Left lung (tissue), 10 donors: Measurements from ENCODE around the gene AP1M1. TPM values are rescaled to one million over a fixed set of nuclear protein-coding genes. Genes with fewer than 3 reads are reported as not detected.

Experiments used
- ATAC-seq: fragments of 200-7000 bp; cut with Tn5 transposase; one replicate; pipeline ENCODE4 v1.9.1; 2020; ENCODE audit warnings: moderate library complexity
- DNase-seq, 4 donors: peaks; one replicate each; pipeline ENCODE4 v3.0.0-alpha.2; 2013 to 2020
- H3K27ac ChIP-seq, 2 donors: fragments of 200-600 bp; sonication (generic) in 1 of 2; one replicate each; pipeline versions ENCODE4 v1.5.0 to v1.8.0; 2020 to 2021
- H3K27me3 ChIP-seq, 2 donors: fragments of 200-600 bp; sonication (generic) in 1 of 2; one replicate each; pipeline versions ENCODE4 v1.5.0 to v1.8.0; 2020 to 2021
- H3K36me3 ChIP-seq, 2 donors: fragments of 200-600 bp; sonication (generic) in 1 of 2; one replicate each; pipeline versions ENCODE4 v1.5.0 to v1.8.0; 2020 to 2021
- H3K4me1 ChIP-seq, 2 donors: fragments of 200-600 bp; one replicate each; pipeline ENCODE4 v1.8.0; 2021
- H3K4me3 ChIP-seq, 2 donors: fragments of 200-600 bp; sonication (generic) in 1 of 2; one replicate each; pipeline versions ENCODE4 v1.5.0 to v1.8.0; 2020 to 2021; ENCODE audit warnings: mild to moderate bottlenecking in 1 of 2
- H3K9me3 ChIP-seq, 2 donors: fragments of 200-600 bp; sonication (generic) in 1 of 2; one replicate each; pipeline versions ENCODE4 v1.5.0 to v1.8.0; 2020 to 2021
- intact Hi-C, 2 donors: fragments of 100-400 bp; cut with DNase I; formaldehyde crosslinking; loops; one replicate each; pipeline versions ENCODE4 v1.11.2 to v1.14.2; 2022
- polyA plus RNA-seq, 6 donors: library from polyadenylated mRNA; unstranded; fragments of 120-200 nt; gene quantifications; one replicate each; pipeline ENCODE4 v1.2.1, GENCODE V29; 2013; ENCODE audit not compliant: insufficient read length in 6 of 6
- total RNA-seq, 2 donors: library from RNA; stranded (reverse); fragmentation: NEBNext Ultra II Directional; extraction: Animal tissue kit (Norgen Biotek cat#: 25700); gene quantifications; one replicate each; pipeline ENCODE4 v1.2.1, GENCODE V29; 2021
- TF ChIP-seq, protein P1 (sequence below), 2 donors: fragments of 200-600 bp; sonication (generic) in 1 of 2; IDR thresholded peaks; one replicate each; pipeline versions ENCODE4 v1.5.0 to v1.8.0; 2021; ENCODE audit warnings: antibody characterized with exemption in 2 of 2
- donor health status: DM: no; HTN: yes; CAD: no.
- donor health status: DM: no; HTN: no; CAD: no.

The AP1M1 gene
- total and polyA plus RNA-seq, 8 donors, result 51.2 to 73.9 (median 57.0) TPM

DNA sequence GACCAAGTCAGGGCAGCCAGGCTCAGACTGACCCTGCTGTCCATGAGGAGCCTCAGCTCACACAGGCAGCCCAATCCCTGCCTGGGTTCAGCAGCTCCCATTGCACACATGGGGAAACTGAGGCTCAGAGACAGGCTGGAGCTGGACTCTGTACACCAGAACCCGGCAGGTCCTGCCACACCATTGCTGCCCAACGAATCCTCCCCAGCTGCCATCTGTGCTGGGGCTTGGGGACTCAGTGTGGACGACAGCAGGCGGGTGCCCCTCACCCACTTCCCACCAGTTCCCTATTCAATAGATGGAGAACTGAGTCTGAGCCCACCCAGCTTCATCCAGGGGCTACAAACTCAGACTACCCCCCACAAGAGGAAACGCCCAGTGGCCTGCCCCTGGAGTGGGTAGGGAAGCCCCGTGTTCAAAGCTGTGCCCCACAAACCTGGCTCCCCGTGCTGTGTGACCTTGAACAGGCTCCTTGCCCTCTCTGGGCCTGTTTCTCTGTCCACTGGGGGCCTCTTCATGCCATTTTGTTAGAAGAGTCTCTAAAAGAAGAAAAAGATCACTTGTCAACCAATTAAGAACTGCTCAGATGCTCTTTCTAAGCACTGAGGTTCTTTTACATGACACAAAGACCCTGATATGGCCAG lies 50.8 kb downstream of the AP1M1 start:
- ATAC-seq (no peak), DNase-seq (no peak)
- Histone ChIP-seq H3K36me3 (no peaks in the 10 kb centered on the region), H3K4me1 (peaks cover 0 to 35% of the 10 kb centered on the region in 2 donors), H3K27me3 (no peaks in the 10 kb centered on the region), H3K27ac (no peak overlapping the region), H3K4me3 (no peak overlapping the region), H3K9me3 (no peaks in the 10 kb centered on the region)
- intact Hi-C loops, result loop anchor here in 1 of 2 donors (10.0 kb wide), 1 partner anchor 136 kb away; no protein-coding TSS in a partner anchor
- TF ChIP-seq, protein P1, sequence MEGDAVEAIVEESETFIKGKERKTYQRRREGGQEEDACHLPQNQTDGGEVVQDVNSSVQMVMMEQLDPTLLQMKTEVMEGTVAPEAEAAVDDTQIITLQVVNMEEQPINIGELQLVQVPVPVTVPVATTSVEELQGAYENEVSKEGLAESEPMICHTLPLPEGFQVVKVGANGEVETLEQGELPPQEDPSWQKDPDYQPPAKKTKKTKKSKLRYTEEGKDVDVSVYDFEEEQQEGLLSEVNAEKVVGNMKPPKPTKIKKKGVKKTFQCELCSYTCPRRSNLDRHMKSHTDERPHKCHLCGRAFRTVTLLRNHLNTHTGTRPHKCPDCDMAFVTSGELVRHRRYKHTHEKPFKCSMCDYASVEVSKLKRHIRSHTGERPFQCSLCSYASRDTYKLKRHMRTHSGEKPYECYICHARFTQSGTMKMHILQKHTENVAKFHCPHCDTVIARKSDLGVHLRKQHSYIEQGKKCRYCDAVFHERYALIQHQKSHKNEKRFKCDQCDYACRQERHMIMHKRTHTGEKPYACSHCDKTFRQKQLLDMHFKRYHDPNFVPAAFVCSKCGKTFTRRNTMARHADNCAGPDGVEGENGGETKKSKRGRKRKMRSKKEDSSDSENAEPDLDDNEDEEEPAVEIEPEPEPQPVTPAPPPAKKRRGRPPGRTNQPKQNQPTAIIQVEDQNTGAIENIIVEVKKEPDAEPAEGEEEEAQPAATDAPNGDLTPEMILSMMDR (IDR thresholded peaks at IDR 0.05), result no peak

DNA sequence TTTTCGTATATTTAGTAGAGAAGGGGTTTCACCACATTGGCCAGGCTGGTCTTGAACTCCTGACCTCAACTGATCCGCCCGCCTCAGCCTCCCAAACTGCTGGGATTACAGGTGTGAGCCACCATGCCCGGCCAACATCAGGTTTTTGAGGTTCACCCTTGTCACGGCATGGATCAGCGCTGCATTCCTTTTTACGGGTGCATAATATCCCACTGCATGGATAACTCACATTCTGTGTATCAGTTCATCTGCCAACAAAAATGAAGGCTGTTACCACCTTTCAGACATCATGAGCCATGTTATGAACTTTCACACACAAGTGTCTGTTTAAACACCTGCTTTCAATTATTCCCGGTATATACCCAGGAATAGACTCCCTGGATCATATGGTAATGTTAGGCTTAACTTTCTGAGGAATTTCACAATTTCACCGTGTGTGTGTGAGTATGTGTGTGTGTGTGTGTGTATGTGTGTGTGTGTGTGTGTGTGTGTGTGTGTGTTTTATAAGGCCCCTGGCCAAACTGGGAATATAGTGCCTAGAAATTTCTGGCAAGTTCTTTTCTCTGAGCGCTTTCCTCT lies 52.2 kb downstream of the AP1M1 start:
- H3K27me3 ChIP-seq, result no peaks in the 10 kb centered on the region
- DNase-seq (no peak), ATAC-seq (no peak)
- TF ChIP-seq, protein P1 (IDR thresholded peaks at IDR 0.05), result no peak
- no peaks in the 10 kb centered on the region for H3K36me3 ChIP-seq
- no peak overlapping the region for H3K4me3 ChIP-seq
- H3K4me1 ChIP-seq, result peaks cover 0 to 41% of the 10 kb centered on the region in 2 donors
- no peaks in the 10 kb centered on the region for H3K9me3 ChIP-seq
- intact Hi-C loops, result loop anchor here in 1 of 2 donors (10.0 kb wide), 2 partner anchors 75 to 135 kb away; partner anchors contain the start of gene KLF2
- no peak overlapping the region for H3K27ac ChIP-seq

DNA sequence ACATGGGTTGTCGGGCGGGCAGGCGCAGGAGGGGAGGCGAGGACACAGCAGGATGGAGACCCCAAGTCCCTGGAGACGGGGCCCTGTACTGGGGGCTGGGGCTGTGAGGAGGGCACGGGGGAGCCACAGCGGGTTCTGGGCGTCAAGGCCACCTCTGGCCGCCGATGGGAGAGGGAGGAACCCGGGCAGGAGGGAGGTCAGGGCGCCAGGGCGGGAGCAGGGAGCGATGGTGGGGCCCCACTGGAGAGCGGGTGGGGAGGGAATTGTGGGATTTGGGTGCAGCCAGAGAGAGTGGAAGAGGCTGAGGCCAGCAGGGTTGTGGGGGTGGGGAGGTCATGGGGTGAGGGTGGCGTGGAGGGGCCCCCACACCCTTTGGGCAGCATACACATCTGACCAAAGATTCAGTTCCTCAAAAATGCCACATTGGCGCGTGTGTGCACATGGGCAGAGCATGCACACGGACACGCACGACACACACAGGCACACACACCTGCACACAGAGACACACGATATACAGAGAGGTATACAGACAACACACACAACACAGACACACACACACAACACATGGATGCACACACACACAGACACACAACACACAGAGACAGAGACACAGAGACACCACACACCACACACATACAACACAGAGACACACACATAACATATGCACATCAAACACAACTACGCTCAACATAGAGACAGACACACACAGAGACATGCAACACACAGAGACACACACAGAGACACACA lies 54.9 kb downstream of the AP1M1 start:
- Histone ChIP-seq H3K27ac (no peak overlapping the region), H3K36me3 (no peaks in the 10 kb centered on the region), H3K4me1 (peaks cover 0 to 37% of the 10 kb centered on the region in 2 donors), H3K9me3 (no peaks in the 10 kb centered on the region), H3K27me3 (no peaks in the 10 kb centered on the region), H3K4me3 (no peak overlapping the region)
- peak in 2 of 4 donors; percentile 65 to 76 for DNase-seq
- TF ChIP-seq, protein P1 (IDR thresholded peaks at IDR 0.05), result no peak
- intact Hi-C loops, result loop anchor here in 1 of 2 donors (10.0 kb wide), 1 partner anchor 72 kb away; the partner anchor contains the start of gene KLF2
- ATAC-seq, result peak; percentile 51

DNA sequence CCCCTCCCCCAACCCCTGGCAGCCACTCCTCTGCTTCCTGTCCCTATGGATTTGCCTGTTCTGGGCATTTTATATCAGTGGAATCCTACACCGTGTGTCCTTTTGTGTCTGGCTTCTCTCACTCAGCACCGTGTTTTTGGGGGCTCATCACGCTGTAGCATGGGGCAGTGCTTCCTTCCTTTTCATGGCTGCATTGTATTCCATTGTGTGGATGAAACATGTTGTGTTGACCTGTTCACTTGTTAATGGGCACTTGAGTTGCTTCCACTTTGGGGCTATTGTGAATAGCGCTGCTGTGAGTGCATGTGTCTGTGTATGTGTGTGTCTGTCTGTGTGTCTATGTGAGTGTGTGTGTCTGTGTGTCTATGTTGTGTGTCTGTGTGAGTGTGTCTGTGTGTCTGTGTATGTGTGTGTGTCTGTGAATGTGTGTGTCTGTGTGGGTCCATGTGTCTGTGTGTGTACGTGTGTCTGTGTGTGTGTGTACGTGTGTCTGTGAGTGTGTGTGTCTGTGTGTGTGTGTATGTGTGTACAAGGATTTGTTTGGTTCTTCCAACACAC lies 57.2 kb downstream of the AP1M1 start:
- ATAC-seq (no peak), DNase-seq (no peak)
- peaks cover 0 to 9% of the 10 kb centered on the region in 2 donors for H3K27me3 ChIP-seq
- peak overlapping the region in 1 of 2 donors; percentile 33 for H3K27ac ChIP-seq
- H3K36me3 ChIP-seq, result no peaks in the 10 kb centered on the region
- H3K9me3 ChIP-seq, result no peaks in the 10 kb centered on the region
- H3K4me3 ChIP-seq, result no peak overlapping the region
- intact Hi-C loops, result loop anchor here in 1 of 2 donors (10.0 kb wide), 1 partner anchor 70 kb away; the partner anchor contains the start of gene KLF2
- TF ChIP-seq, protein P1 (IDR thresholded peaks at IDR 0.05), result no peak
- H3K4me1 ChIP-seq, result peaks cover 0 to 35% of the 10 kb centered on the region in 2 donors
